ENCODE measurements around the gene PRKCH. TPM values are rescaled to one million over a fixed set of nuclear protein-coding genes. Genes with fewer than 3 reads are reported as not detected.

The PRKCH gene
- total and polyA plus RNA-seq, 12 donors: 8.3 to 25.1 (median 17.7) TPM

DNA sequence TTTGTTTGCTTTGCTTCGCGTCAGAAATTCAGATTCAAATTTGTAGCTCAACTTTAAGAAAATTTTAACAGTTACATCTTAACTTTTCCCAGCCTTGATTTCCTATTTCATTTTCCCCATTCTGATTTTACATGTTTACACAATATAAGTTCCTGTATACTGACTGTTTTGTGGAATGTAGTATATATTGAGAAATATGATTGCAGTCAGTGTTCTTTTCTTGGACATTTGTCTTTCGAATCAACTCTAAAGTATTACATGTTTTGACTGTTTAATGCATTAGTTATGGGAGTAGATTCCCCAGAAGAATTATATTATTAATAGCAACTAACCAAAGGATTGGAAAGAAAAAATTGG, 48.1 kb downstream of the PRKCH start:
- H3K4me3 ChIP-seq: no peak overlapping the region
- DNase-seq (no peak), ATAC-seq (no peak)
- no peaks in the 10 kb centered on the region for H3K36me3 ChIP-seq
- peaks cover 0 to 11% (median 6%) of the 10 kb centered on the region in 11 donors for H3K9me3 ChIP-seq
- peaks cover 0 to 57% (median 23%) of the 10 kb centered on the region in 9 donors for H3K4me1 ChIP-seq
- intact Hi-C loops (cut with DNase I): loop anchor here in 1 of 10 donors (10.0 kb wide), 1 partner anchor 55 kb away; no protein-coding TSS in a partner anchor
- H3K27ac ChIP-seq: no peak overlapping the region
- TF ChIP-seq, protein P1, sequence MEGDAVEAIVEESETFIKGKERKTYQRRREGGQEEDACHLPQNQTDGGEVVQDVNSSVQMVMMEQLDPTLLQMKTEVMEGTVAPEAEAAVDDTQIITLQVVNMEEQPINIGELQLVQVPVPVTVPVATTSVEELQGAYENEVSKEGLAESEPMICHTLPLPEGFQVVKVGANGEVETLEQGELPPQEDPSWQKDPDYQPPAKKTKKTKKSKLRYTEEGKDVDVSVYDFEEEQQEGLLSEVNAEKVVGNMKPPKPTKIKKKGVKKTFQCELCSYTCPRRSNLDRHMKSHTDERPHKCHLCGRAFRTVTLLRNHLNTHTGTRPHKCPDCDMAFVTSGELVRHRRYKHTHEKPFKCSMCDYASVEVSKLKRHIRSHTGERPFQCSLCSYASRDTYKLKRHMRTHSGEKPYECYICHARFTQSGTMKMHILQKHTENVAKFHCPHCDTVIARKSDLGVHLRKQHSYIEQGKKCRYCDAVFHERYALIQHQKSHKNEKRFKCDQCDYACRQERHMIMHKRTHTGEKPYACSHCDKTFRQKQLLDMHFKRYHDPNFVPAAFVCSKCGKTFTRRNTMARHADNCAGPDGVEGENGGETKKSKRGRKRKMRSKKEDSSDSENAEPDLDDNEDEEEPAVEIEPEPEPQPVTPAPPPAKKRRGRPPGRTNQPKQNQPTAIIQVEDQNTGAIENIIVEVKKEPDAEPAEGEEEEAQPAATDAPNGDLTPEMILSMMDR (IDR thresholded peaks at IDR 0.05): no peak
- WGBS, 2 donors: 88 to 89% methylated on average over 3 of the region's 3 CpGs
- no peaks in the 10 kb centered on the region for H3K27me3 ChIP-seq

- 91 to 99% methylated on average over 2 of the region's 2 CpGs for WGBS, 2 donors
- no peak overlapping the region for H3K27ac ChIP-seq
- H3K27me3 ChIP-seq: no peaks in the 10 kb centered on the region
- TF ChIP-seq, protein P1 (IDR thresholded peaks at IDR 0.05): no peak
- no peaks in the 10 kb centered on the region for H3K36me3 ChIP-seq
- H3K4me3 ChIP-seq: no peak overlapping the region
- ATAC-seq (no peak), DNase-seq (no peak)
- H3K9me3 ChIP-seq: peaks cover 0 to 33% (median 15%) of the 10 kb centered on the region in 11 donors
- intact Hi-C loops (cut with DNase I): no loop called here
- peaks cover 0 to 30% (median 23%) of the 10 kb centered on the region in 9 donors for H3K4me1 ChIP-seq
Observed at GRCh38 chr14:61372379-61372778, 51.0 kb downstream of the PRKCH start.

- ATAC-seq (no peak), DNase-seq (no peak)
- Histone ChIP-seq H3K9me3 (peaks cover 0 to 33% (median 15%) of the 10 kb centered on the region in 11 donors), H3K27me3 (no peaks in the 10 kb centered on the region), H3K27ac (no peak overlapping the region), H3K4me1 (peaks cover 0 to 27% (median 19%) of the 10 kb centered on the region in 9 donors), H3K4me3 (no peak overlapping the region), H3K36me3 (no peaks in the 10 kb centered on the region)
- TF ChIP-seq, protein P1 (IDR thresholded peaks at IDR 0.05): no peak
- intact Hi-C loops (cut with DNase I): no loop called here
- WGBS, 2 donors: 95 to 96% methylated on average over 3 of the region's 3 CpGs
Observed at GRCh38 chr14:61372842-61373555, 51.6 kb downstream of the PRKCH start.

DNA sequence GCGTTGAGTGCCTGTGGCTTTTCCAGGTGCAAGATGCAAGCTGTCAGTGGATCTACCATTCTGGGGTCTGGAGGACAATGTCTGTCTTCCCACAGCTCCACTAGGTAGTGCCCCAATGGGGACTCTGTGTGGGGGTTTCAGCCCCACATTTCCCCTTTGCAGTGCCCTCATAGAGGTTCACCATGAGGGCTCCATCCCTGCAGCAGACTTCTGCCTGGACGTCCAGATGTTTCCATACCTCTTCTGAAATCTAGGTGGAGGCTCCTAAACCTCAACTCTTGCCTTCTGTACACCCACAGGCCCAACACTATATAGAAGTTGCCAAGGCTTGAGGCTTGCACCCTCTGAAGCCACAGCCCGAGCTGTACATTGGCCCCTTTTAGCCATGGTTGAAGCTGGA, 52.9 kb downstream of the PRKCH start:
- Histone ChIP-seq H3K36me3 (no peaks in the 10 kb centered on the region), H3K4me1 (peaks cover 0 to 15% (median 6%) of the 10 kb centered on the region in 9 donors), H3K9me3 (peaks cover 0 to 33% (median 15%) of the 10 kb centered on the region in 11 donors), H3K27me3 (no peaks in the 10 kb centered on the region), H3K4me3 (no peak overlapping the region), H3K27ac (no peak overlapping the region)
- ATAC-seq (no peak), DNase-seq (no peak)
- intact Hi-C loops (cut with DNase I): no loop called here
- WGBS, 2 donors: 86 to 89% methylated on average over 3 of the region's 3 CpGs
- TF ChIP-seq, protein P1 (IDR thresholded peaks at IDR 0.05): no peak

Measured in heart right ventricle (tissue), 16 donors.